HUES6 (cell line): ENCODE measurements around the gene PCDH9.

Experiments used
- H3K27ac ChIP-seq: 2 replicates; pipeline ENCODE4 v1.7.0; 2013; ENCODE audit warnings: low read depth, mild to moderate bottlenecking, low read length, inconsistent platforms
- H3K27me3 ChIP-seq: 2 replicates; pipeline ENCODE4 v1.6.1; 2013; ENCODE audit warnings: low read length; ENCODE audit not compliant: control insufficient read depth, insufficient read depth
- H3K36me3 ChIP-seq: 2 replicates; pipeline ENCODE4 v1.6.1; 2013; ENCODE audit warnings: low read length; ENCODE audit not compliant: control insufficient read depth, insufficient read depth
- H3K4me1 ChIP-seq: 2 replicates; pipeline ENCODE4 v1.6.1; 2013; ENCODE audit warnings: low read length; ENCODE audit not compliant: control insufficient read depth, insufficient read depth
- H3K4me3 ChIP-seq: 2 replicates; pipeline ENCODE4 v1.5.1; 2013; ENCODE audit warnings: low read depth, low read length
- H3K9ac ChIP-seq: one replicate; pipeline ENCODE4 v1.6.1; 2013; ENCODE audit warnings: mild to moderate bottlenecking, low read length
- H3K9me3 ChIP-seq: 2 replicates; pipeline ENCODE4 v1.6.1; 2013; ENCODE audit warnings: low read depth, low read length; ENCODE audit not compliant: control insufficient read depth, insufficient read depth

Gene PCDH9

GRCh38 chr13:67122251-67122650, 107.9 kb downstream of the PCDH9 start:
- Histone ChIP-seq H3K4me1 (no peaks in the 10 kb centered on the region), H3K27ac (no peak overlapping the region), H3K27me3 (no peaks in the 10 kb centered on the region), H3K9ac (no peak overlapping the region), H3K4me3 (no peak overlapping the region), H3K36me3 (no peaks in the 10 kb centered on the region), H3K9me3 (no peaks in the 10 kb centered on the region)

GRCh38 chr13:67120872-67121531, 109.1 kb downstream of the PCDH9 start:
- Histone ChIP-seq H3K4me1 (no peaks in the 10 kb centered on the region), H3K4me3 (no peak overlapping the region), H3K36me3 (no peaks in the 10 kb centered on the region), H3K27ac (no peak overlapping the region), H3K9me3 (no peaks in the 10 kb centered on the region), H3K9ac (no peak overlapping the region), H3K27me3 (no peaks in the 10 kb centered on the region)

- no peaks in the 10 kb centered on the region for H3K36me3 ChIP-seq
- H3K9ac ChIP-seq = no peak overlapping the region
- H3K4me3 ChIP-seq = no peak overlapping the region
- H3K9me3 ChIP-seq = no peaks in the 10 kb centered on the region
- no peak overlapping the region for H3K27ac ChIP-seq
- H3K4me1 ChIP-seq = no peaks in the 10 kb centered on the region
- H3K27me3 ChIP-seq = no peaks in the 10 kb centered on the region
Observed at GRCh38 chr13:67119481-67119894, 110.6 kb downstream of the PCDH9 start.

- Histone ChIP-seq H3K4me3 (no peak overlapping the region), H3K27ac (no peak overlapping the region), H3K4me1 (no peaks in the 10 kb centered on the region), H3K36me3 (no peaks in the 10 kb centered on the region), H3K9ac (no peak overlapping the region), H3K9me3 (no peaks in the 10 kb centered on the region), H3K27me3 (no peaks in the 10 kb centered on the region)
Observed at GRCh38 chr13:67118277-67118676, 111.9 kb downstream of the PCDH9 start.

GRCh38 chr13:67117010-67117550, 113.1 kb downstream of the PCDH9 start:
- H3K27me3 ChIP-seq = no peaks in the 10 kb centered on the region
- no peaks in the 10 kb centered on the region for H3K4me1 ChIP-seq
- no peaks in the 10 kb centered on the region for H3K36me3 ChIP-seq
- no peak overlapping the region for H3K27ac ChIP-seq
- no peak overlapping the region for H3K9ac ChIP-seq
- H3K4me3 ChIP-seq = no peak overlapping the region
- no peaks in the 10 kb centered on the region for H3K9me3 ChIP-seq

GRCh38 chr13:67107979-67108378, 122.2 kb downstream of the PCDH9 start:
- H3K9me3 ChIP-seq = peaks cover 17% of the 10 kb centered on the region; the same call in 1 of the 2 replicates
- no peak overlapping the region for H3K9ac ChIP-seq
- H3K4me3 ChIP-seq = no peak overlapping the region
- H3K27ac ChIP-seq = no peak overlapping the region
- no peaks in the 10 kb centered on the region for H3K36me3 ChIP-seq
- H3K4me1 ChIP-seq = no peaks in the 10 kb centered on the region
- no peaks in the 10 kb centered on the region for H3K27me3 ChIP-seq

- H3K4me3 ChIP-seq = no peak overlapping the region
- H3K36me3 ChIP-seq = no peaks in the 10 kb centered on the region
- no peaks in the 10 kb centered on the region for H3K27me3 ChIP-seq
Observed at GRCh38 chr13:67106502-67107057, 123.6 kb downstream of the PCDH9 start.

GRCh38 chr13:67101730-67102467, 128.2 kb downstream of the PCDH9 start:
- Histone ChIP-seq H3K9ac (no peak overlapping the region), H3K9me3 (0 out of 2 replicates have a peak, but pooled peaks cover 5% of the 10 kb centered on the region), H3K27me3 (no peaks in the 10 kb centered on the region), H3K36me3 (no peaks in the 10 kb centered on the region), H3K27ac (no peak overlapping the region), H3K4me3 (no peak overlapping the region), H3K4me1 (no peaks in the 10 kb centered on the region)

More at GRCh38 chr13:67106502-67107057, 123.6 kb downstream of the PCDH9 start:
- Histone ChIP-seq H3K27ac (no peak overlapping the region), H3K9ac (no peak overlapping the region), H3K9me3 (peaks cover 17% of the 10 kb centered on the region; the same call in 1 of the 2 replicates), H3K4me1 (no peaks in the 10 kb centered on the region)

GRCh38 chr13:67100730-67101129, 129.4 kb downstream of the PCDH9 start:
- Histone ChIP-seq H3K9ac (no peak overlapping the region), H3K36me3 (no peaks in the 10 kb centered on the region), H3K27me3 (no peaks in the 10 kb centered on the region), H3K27ac (no peak overlapping the region), H3K9me3 (no peaks in the 10 kb centered on the region), H3K4me1 (no peaks in the 10 kb centered on the region), H3K4me3 (no peak overlapping the region)

- Histone ChIP-seq H3K4me1 (no peaks in the 10 kb centered on the region), H3K9ac (no peak overlapping the region), H3K4me3 (no peak overlapping the region), H3K27ac (no peak overlapping the region), H3K9me3 (no peaks in the 10 kb centered on the region), H3K36me3 (no peaks in the 10 kb centered on the region), H3K27me3 (no peaks in the 10 kb centered on the region)
Observed at GRCh38 chr13:67099494-67099893, 130.6 kb downstream of the PCDH9 start.

- no peak overlapping the region for H3K9ac ChIP-seq
- no peaks in the 10 kb centered on the region for H3K36me3 ChIP-seq
- no peaks in the 10 kb centered on the region for H3K9me3 ChIP-seq
- H3K27me3 ChIP-seq = no peaks in the 10 kb centered on the region
- no peaks in the 10 kb centered on the region for H3K4me1 ChIP-seq
- no peak overlapping the region for H3K27ac ChIP-seq
- H3K4me3 ChIP-seq = no peak overlapping the region
Observed at GRCh38 chr13:67097892-67098452, 132.2 kb downstream of the PCDH9 start.
